Stimulated activated naive CD8-positive, alpha-beta T cell treated with anti-CD3 and anti-CD28 coated beads, Interleukin-15, amount 100 ng/mL, for 72 hours (primary cell): ENCODE data around the gene FBXO9.
"Not testable (repeated sequence)": the region's sequence is repeated elsewhere in the genome, so short reads cannot be mapped to it uniquely, and the experiment has no call there.

Source experiments
- ATAC-seq: fragments of 150-1000 bp; cut with Tn5 transposase; 2 replicates; pipeline ENCODE4 v1.10.0; 2021; ENCODE audit warnings: mild to moderate bottlenecking, moderate library complexity
- DNase-seq, 2 donors: peaks; one replicate each; pipeline ENCODE4 v3.0.0; 2021 to 2022
- H3K27ac Mint-ChIP-seq, 2 donors: one replicate each; pipeline ENCODE4 v1.8.0; 2022; ENCODE audit warnings: mild to moderate bottlenecking in 2 of 2, mixed read lengths in 2 of 2, moderate library complexity in 2 of 2
- H3K27me3 Mint-ChIP-seq: one replicate; pipeline ENCODE4 v1.8.0; 2022; ENCODE audit warnings: mixed read lengths
- H3K4me1 Mint-ChIP-seq: one replicate; pipeline ENCODE4 v1.8.0; 2022; ENCODE audit warnings: mild to moderate bottlenecking, mixed read lengths
- H3K4me3 Mint-ChIP-seq, 2 donors: one replicate each; pipeline ENCODE4 v1.8.0; 2022; ENCODE audit warnings: mild to moderate bottlenecking in 2 of 2, mixed read lengths in 2 of 2, moderate library complexity in 1 of 2
- H3K9me3 Mint-ChIP-seq, 2 donors: one replicate each; pipeline ENCODE4 v1.8.0; 2022; ENCODE audit warnings: mixed read lengths in 2 of 2

Gene FBXO9

DNA sequence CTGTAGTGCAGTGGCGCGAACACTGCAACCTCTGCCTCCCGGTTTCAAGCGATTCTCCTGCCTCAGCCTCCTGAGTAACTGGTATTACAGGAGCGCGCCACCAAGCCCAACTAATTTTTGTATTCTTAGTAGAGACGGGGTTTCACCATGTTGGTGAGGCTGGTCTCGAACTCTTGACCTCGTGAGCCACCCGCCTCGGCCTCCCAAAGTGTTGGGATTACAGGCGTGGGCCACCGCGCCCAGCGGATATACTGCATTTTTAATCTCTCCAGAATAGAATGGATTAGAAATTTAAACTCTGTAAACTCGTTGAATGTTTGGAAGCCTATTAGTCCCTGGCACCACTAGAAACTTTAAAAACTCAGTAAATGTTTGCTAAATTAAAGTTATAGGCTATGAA is 949 bp upstream of the FBXO9 start:
- H3K27me3 Mint-ChIP-seq, DNase-seq, H3K9me3 Mint-ChIP-seq, ATAC-seq, H3K27ac Mint-ChIP-seq: not testable (repeated sequence)
- H3K4me1 Mint-ChIP-seq, result peaks cover 66% of the 10 kb centered on the region
- H3K4me3 Mint-ChIP-seq, result peak overlapping the region; percentile 97 to 98

GRCh38 chr6:53064726-53065265 is 408 bp upstream of the FBXO9 start:
- Mint-ChIP-seq H3K4me1 (peaks cover 65% of the 10 kb centered on the region), H3K27ac (peak overlapping the region; percentile 83 to 98), H3K27me3 (no peaks in the 10 kb centered on the region), H3K4me3 (peak overlapping the region; percentile 97 to 98), H3K9me3 (no peaks in the 10 kb centered on the region)
- ATAC-seq, result peak; percentile 81
- DNase-seq, result peak; percentile 92 to 95

DNA sequence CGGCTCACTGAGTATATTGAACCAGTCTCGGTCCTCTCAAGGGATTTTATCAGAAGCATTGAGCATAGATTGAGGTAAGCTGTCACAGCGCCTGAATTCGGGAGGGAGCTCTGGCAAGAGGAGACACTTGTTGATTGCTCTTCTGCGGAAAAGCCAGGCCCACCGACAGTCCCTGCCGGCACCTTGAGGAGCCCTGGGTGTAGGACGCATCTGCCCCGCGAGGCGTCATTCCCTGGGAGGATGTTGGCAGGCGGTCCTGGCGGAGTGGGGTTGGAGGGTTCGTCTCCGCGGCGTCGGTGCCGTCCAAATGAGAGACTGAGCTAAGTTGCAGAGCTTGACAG is 843 bp downstream of the FBXO9 start:
- DNase-seq, result peak; percentile 29 to 45
- peaks cover 62% of the 10 kb centered on the region for H3K4me1 Mint-ChIP-seq
- no peaks in the 10 kb centered on the region for H3K9me3 Mint-ChIP-seq
- H3K27me3 Mint-ChIP-seq, result no peaks in the 10 kb centered on the region
- peak overlapping the region; percentile 92 to 93 for H3K27ac Mint-ChIP-seq
- H3K4me3 Mint-ChIP-seq, result peak overlapping the region; percentile 97 to 98
- ATAC-seq, result no peak

GRCh38 chr6:53066874-53067706 is 1.9 kb downstream of the FBXO9 start:
- H3K9me3 Mint-ChIP-seq, result no peaks in the 10 kb centered on the region
- ATAC-seq (no peak), DNase-seq (no peak)
- peak overlapping the region; percentile 30 to 98 for H3K4me3 Mint-ChIP-seq
- H3K27ac Mint-ChIP-seq, result no peak overlapping the region
- H3K27me3 Mint-ChIP-seq, result no peaks in the 10 kb centered on the region
- peaks cover 63% of the 10 kb centered on the region for H3K4me1 Mint-ChIP-seq

- no peaks in the 10 kb centered on the region for H3K27me3 Mint-ChIP-seq
Observed at GRCh38 chr6:53067849-53068361, 2.7 kb downstream of the FBXO9 start.

DNA sequence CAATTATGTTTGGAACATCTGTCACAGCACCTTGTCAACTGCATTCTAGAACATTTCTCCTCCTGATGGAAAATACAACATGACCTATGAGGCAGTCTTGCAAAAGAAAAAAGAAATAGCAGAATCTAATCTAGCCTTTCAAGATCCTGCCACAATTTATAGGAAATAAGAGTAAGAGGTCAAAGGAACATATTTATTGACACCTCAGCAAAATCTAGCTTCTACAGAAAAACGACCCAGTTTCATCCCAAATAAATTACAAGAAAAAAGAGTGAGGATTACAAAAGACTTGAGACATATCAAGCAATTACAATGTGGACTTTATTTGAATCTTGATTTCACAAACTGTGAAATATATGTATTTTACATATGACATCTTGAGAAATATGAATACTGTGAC is 4.2 kb downstream of the FBXO9 start:
- Mint-ChIP-seq H3K27ac (no peak overlapping the region), H3K9me3 (no peaks in the 10 kb centered on the region), H3K4me1 (peaks cover 46% of the 10 kb centered on the region), H3K27me3 (no peaks in the 10 kb centered on the region), H3K4me3 (no peak overlapping the region)
- DNase-seq (no peak), ATAC-seq (no peak)

More at GRCh38 chr6:53067849-53068361, 2.7 kb downstream of the FBXO9 start:
- Mint-ChIP-seq H3K4me3 (no peak overlapping the region), H3K27ac (no peak overlapping the region), H3K9me3 (no peaks in the 10 kb centered on the region), H3K4me1 (peaks cover 55% of the 10 kb centered on the region)
- no peak for ATAC-seq
- DNase-seq, result no peak

- no peak overlapping the region for H3K27ac Mint-ChIP-seq
- ATAC-seq, result peak; percentile 97
- H3K27me3 Mint-ChIP-seq, result no peaks in the 10 kb centered on the region
- peak; percentile 30 to 50 for DNase-seq
- no peaks in the 10 kb centered on the region for H3K9me3 Mint-ChIP-seq
- H3K4me3 Mint-ChIP-seq, result peak overlapping the region in 1 of 2 donors; percentile 39
- H3K4me1 Mint-ChIP-seq, result peaks cover 44% of the 10 kb centered on the region
Observed at GRCh38 chr6:53070806-53071205, 5.6 kb downstream of the FBXO9 start.

DNA sequence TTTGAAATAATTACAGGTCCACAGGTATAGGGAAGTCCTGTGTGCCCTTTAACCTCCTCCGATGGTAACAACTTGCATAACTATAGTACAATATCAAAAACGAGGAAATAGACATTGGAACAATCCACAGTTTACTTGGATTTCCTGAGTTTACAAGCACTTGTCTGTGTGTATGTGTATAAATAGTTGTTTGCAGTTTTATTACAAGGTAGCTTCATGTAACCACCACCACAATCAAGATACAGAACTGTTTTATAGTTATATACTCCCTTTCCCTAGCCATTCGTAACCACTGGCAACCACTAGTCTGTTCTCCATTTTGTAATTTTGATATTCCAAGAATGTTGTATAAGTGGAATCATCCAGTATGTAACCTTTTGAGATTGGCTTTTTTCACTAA is 9.1 kb downstream of the FBXO9 start:
- H3K9me3 Mint-ChIP-seq, result no peaks in the 10 kb centered on the region
- H3K27me3 Mint-ChIP-seq, result no peaks in the 10 kb centered on the region
- no peak overlapping the region for H3K27ac Mint-ChIP-seq
- H3K4me3 Mint-ChIP-seq, result no peak overlapping the region
- DNase-seq (no peak), ATAC-seq (no peak)
- peaks cover 18% of the 10 kb centered on the region for H3K4me1 Mint-ChIP-seq

DNA sequence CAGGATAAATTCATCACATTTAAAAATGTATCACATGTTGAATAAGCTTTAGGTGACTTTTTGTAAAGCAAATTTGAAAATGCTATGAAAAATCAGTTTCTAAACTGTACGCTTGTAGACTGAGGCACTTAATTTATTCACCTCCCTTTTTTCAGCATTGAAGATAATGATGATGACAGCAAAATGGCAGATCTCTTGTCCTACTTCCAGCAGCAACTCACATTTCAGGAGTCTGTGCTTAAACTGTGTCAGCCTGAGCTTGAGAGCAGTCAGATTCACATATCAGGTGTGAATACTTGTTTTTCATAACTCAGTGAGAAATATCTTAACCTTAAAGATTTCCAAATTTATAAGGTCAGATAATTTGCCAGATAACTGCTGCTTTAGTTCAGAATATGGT is 15.6 kb downstream of the FBXO9 start:
- Mint-ChIP-seq H3K4me3 (no peak overlapping the region), H3K27ac (no peak overlapping the region), H3K27me3 (no peaks in the 10 kb centered on the region), H3K4me1 (no peaks in the 10 kb centered on the region), H3K9me3 (no peaks in the 10 kb centered on the region)
- no peak for DNase-seq
- no peak for ATAC-seq

- Mint-ChIP-seq H3K4me3 (no peak overlapping the region), H3K9me3 (no peaks in the 10 kb centered on the region), H3K27me3 (no peaks in the 10 kb centered on the region), H3K27ac (no peak overlapping the region), H3K4me1 (no peaks in the 10 kb centered on the region)
- DNase-seq (no peak), ATAC-seq (no peak)
Observed at GRCh38 chr6:53086302-53086701, 21.1 kb downstream of the FBXO9 start.

- Mint-ChIP-seq H3K27me3 (no peaks in the 10 kb centered on the region), H3K4me3 (no peak overlapping the region), H3K4me1 (no peaks in the 10 kb centered on the region), H3K9me3 (no peaks in the 10 kb centered on the region), H3K27ac (no peak overlapping the region)
- DNase-seq (no peak), ATAC-seq (no peak)
Observed at GRCh38 chr6:53089948-53090347, 24.7 kb downstream of the FBXO9 start.

DNA sequence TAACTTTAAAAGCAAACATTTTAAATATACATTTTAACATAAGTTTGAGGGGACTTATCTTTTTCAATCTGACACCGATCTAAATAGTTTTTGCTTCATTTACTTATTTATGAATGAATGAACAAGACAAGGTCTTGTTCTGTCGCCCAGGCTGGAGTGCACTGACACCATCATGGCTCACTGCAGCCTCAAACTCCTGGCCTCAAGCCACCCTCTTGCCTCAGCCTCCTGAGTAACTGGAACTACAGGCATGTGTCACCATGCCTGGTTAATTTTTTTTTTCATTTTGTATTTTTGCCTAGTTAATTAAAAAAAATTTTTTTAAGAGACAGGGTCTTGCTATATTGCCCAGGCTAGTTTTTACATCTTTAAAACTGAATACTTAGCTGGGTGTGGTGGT is 25.4 kb downstream of the FBXO9 start:
- ATAC-seq, result no peak
- Mint-ChIP-seq H3K4me3 (no peak overlapping the region), H3K27ac (peak overlapping the region in 1 of 2 donors; percentile 46), H3K9me3 (no peaks in the 10 kb centered on the region), H3K4me1 (no peaks in the 10 kb centered on the region), H3K27me3 (no peaks in the 10 kb centered on the region)
- DNase-seq, result no peak

- no peak for ATAC-seq
- Mint-ChIP-seq H3K27ac (no peak overlapping the region), H3K27me3 (no peaks in the 10 kb centered on the region), H3K4me3 (no peak overlapping the region), H3K4me1 (no peaks in the 10 kb centered on the region), H3K9me3 (no peaks in the 10 kb centered on the region)
- DNase-seq, result no peak
Observed at GRCh38 chr6:53095270-53095669, 30.1 kb downstream of the FBXO9 start.

GRCh38 chr6:53095716-53096115 is 30.5 kb downstream of the FBXO9 start:
- H3K27me3 Mint-ChIP-seq, result no peaks in the 10 kb centered on the region
- DNase-seq (no peak), ATAC-seq (no peak)
- H3K9me3 Mint-ChIP-seq, result no peaks in the 10 kb centered on the region
- H3K27ac Mint-ChIP-seq, result no peak overlapping the region
- no peak overlapping the region for H3K4me3 Mint-ChIP-seq
- no peaks in the 10 kb centered on the region for H3K4me1 Mint-ChIP-seq

DNA sequence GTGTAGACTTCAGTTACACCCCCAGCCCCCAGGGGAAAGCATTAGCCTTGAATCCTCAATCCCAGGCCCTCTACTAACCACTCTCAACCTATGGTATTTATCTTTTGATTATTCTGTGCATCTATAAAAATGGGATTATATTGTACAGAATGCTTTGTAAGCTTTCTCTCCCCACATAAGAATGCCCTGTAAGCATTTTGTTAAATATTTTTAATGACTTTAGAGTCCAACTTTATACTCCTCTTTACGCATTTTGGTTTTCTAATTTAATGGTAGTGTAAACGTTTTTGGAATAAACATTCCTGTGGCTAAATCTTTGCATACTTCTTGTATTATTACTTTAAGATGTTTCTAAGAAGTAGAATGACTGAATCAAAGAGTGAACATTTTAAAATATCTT is 35.4 kb downstream of the FBXO9 start:
- DNase-seq, result no peak
- H3K27ac Mint-ChIP-seq, result peak overlapping the region in 1 of 2 donors; percentile 82
- no peaks in the 10 kb centered on the region for H3K27me3 Mint-ChIP-seq
- no peaks in the 10 kb centered on the region for H3K4me1 Mint-ChIP-seq
- H3K9me3 Mint-ChIP-seq, result no peaks in the 10 kb centered on the region
- no peak for ATAC-seq
- H3K4me3 Mint-ChIP-seq, result no peak overlapping the region

DNA sequence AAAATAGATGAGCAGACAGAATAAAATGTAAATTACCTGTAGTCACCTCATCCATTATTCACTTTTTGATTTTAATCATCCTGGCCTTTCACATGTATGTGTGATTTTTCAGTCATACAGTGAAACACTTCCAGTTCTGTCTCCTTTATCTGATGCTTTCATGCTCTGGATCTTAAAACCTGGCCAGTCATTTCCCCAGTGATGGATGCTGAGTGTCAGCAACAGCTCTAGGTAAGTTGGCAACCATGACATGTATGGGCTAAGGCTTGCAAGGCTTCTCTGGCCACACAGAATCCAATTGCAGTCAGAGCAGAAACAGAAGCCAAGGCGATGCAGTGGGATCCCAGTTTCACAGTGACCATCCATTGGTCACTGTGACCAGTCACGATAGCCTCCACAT is 35.8 kb downstream of the FBXO9 start:
- H3K4me1 Mint-ChIP-seq, result no peaks in the 10 kb centered on the region
- H3K27ac Mint-ChIP-seq, result no peak overlapping the region
- no peaks in the 10 kb centered on the region for H3K27me3 Mint-ChIP-seq
- H3K4me3 Mint-ChIP-seq, result no peak overlapping the region
- DNase-seq (no peak), ATAC-seq (no peak)
- no peaks in the 10 kb centered on the region for H3K9me3 Mint-ChIP-seq
